Inflammatory macrophage (primary cell): ENCODE data around the gene TXNDC8.
"Not testable (repeated sequence)": the region's sequence is repeated elsewhere in the genome, so short reads cannot be mapped to it uniquely, and the experiment has no call there.

Source experiments
- DNase-seq, 2 donors: peaks; one replicate each; pipeline ENCODE4 v3.0.0-alpha.2; 2020 to 2022

TXNDC8 gene

DNA sequence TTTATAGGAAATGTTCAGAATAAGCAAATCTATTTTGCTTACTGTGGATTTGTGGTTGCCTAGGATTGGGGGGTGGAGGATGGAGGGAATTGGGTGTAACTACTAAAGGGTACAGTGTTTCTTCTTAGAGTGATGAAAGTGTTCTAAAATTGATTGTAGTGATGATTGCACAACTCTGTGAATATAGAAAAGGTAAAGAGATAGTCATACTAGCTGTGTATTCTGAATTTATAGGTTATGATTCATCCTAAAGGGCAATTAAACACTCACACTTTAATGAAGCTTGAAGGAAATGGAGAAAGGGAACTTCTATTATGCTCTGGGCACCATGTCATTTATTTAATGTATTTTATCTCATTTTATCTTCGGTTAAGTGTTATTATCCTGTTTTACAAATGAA lies 9.9 kb downstream of the TXNDC8 start:
- no peak for DNase-seq

DNA sequence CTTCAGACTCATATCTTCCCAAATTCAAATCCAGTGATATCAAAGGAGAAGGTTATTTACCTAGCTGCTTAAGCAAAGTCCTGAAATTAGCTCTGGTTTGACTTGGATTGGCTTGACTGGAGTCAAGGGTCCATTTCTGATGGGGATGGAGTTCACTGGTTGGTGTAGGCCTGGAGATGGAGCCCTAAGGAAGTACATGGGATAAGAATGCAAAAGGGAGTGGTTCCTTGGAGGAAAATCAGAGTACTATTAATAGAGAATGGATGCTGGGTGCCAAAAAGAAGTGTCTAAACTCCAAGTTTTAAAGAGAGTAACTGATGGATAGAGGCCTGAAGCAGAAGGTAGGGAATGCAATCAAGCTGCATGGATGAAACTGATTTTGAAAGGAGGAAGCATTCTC lies 13.8 kb downstream of the TXNDC8 start:
- no peak for DNase-seq

DNA sequence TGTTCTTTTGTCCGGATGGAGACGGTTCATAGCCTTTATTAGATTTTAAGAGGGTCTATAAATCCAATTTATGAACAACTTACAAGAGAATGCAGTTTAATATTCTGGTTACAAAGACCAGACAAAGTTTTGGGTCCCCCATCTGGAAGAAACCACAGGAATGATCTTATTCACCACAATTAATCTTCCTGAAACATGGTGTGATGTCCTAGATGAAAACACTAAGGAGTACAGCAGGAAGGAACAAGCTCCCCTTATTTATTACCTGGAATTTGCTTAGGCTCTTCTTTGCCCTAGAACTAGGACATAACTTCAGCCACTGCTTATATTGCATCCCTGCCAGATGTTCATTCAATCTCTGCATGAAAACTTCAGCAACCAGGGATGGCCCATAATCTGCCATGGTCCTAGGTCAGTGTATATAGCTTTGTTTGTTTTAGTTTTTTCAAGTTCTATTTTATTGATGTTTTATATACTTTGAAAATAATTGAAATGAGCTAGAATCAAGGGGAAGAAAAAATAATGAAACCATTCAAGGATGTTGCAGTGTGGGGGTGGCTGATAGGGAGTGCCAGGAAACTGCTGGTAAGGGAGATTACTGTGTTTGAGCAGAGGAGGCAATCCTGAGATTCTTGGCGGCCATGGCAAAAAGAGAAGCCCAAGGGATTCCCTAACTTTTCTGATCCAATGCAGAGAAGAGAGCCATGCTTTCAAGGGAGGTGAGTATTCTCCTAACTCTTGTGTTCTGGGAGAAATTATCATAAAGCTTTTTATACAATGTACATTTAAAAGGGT lies 16.8 kb downstream of the TXNDC8 start:
- no peak for DNase-seq

DNA sequence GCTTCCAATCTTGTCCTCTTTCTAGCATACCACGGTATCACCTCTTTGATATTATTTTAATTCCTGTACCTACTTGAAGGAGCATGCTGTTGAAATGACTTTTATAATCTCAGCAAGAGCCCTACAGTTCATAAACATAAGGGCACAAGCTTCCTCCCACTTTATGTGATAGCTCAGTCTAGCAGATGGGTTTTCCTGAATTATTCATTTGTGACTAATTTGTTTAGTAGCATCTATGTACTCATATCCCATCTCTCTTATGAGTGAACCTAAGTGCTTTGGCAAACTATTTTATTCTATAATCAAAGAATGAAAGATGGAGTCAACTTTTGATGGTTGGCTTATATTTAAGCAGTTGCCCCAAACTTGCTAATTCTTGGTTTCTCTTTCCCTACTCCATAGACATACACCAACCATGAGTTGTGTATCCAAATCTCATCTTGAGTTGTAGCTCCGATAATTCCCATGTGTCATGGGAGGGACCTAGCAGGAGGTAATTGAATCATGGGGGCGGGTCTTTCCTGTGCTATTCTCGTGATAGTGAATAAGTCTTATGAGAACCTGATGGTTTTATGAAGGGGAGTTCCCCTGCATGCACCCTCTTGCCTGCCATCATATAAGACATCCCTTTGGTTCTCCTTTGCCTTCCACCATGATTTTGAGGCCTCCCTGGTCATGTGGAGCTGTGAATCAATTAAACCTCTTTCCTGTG lies 17.7 kb downstream of the TXNDC8 start:
- no peak for DNase-seq

DNA sequence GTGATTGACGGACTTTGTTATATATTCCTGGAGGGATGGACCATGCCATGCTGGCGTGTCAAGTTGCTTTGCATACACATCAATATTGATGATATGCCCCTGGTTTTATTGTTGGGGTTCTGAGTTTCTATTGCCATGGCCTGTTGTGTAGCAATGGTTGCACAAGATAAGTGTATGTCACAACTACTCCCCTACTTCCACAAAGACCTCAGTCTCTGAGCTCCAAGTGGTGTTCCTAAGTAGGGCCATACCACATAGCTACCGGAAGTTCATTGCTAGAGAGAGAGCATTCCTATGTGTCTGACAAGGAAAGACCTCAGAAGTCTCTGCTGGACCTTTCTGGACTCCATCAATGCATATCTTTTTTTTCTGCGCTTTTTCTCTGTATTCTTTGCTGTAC lies 19.8 kb downstream of the TXNDC8 start:
- DNase-seq = peak; percentile 68 to 70

DNA sequence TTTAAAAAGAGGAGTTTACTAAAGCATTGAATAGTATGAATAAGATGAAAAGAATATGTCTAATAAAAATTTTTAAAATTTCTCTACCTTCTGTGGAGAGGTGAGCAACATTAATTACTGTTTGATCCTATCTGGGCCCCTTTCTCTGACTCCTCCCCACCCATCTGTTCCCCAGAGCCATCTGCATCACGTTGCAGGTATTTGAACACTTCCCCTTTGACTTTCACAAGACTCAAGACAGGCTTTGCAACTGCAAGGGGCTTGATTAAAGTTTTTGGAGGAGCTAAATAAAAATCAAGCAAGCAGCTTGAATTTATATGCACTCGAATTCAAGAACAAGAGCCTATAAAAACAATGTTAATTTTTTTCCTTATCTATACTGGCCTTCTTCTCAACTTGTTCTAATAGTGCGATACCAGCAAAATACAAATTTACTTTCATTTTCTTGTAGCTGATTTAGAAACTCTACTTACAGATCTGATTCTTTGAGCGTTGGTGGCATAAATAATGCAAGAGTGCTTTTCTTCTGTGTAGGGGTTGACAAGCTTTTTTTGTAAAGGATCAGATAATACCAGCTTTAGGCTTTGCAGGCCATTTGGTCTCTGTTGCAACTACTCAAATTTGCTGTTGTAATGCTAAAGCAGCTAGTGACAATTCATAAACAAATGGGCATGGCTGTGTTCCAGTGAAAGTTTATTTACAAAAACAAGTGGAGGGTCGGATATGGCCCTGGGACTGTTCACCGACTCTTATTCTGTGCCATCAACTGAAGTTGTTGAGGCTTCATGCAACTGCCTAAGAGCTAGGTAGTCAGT lies 21.2 kb downstream of the TXNDC8 start:
- peak; percentile 38 to 41 for DNase-seq

DNA sequence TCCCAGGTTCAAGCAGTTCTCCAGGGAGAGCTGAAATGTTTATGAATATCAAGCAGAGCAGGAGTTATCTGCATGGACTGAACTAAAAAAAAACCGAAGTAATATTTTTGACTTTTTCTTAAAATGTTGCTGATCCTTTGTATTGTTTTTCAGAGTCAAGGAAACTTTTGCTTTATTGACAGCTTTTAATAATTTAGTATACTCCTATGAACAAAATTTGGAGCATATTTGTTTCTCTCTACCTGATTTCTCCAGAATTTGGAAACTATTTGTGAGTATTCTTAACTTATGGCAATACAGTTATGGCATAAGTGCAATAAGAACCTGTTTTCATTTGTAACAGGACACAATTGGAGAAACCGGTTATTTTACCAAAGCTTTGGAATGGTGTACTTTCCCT lies 25.7 kb downstream of the TXNDC8 start:
- not testable (repeated sequence) for DNase-seq

DNA sequence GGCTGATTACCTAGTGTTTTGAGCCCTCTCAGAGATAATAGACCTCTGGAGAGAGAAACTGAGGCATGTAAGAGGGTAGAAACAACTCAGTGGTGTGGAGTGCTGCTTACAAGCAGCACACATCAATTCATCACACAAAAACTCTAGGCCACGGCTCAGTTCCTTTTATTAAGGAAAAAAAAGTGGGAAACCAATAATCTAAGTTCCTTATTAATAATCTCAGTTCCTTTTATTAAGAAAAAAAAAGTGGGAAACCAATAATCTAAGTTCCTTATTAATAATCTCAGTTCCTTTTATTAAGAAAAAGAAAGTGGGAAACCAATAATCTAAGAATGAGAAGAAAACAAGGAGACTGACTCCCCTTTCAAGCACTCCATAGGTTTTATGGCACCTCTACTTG lies 28.0 kb downstream of the TXNDC8 start:
- peak; percentile 21 to 33 for DNase-seq

DNA sequence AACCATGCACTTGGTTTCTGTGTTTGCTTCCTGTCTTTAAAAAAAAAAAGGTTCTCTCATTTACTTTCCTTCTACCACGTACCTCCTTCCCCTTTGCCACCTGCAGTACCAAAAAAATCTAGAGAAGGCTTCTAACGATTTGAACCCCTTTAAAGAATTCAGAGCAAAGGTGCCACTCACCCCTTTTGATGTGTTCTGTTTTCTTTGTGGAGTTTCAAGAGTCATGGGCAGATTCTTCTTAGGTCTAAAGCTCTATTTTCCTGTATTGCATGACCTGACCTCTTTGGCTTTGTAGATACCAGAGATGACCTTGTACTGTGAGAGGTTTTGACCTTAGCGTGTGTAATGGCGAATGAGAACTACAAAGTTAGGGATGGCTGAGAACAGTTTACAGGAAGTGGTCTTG lies 29.0 kb downstream of the TXNDC8 start:
- DNase-seq = no peak

DNA sequence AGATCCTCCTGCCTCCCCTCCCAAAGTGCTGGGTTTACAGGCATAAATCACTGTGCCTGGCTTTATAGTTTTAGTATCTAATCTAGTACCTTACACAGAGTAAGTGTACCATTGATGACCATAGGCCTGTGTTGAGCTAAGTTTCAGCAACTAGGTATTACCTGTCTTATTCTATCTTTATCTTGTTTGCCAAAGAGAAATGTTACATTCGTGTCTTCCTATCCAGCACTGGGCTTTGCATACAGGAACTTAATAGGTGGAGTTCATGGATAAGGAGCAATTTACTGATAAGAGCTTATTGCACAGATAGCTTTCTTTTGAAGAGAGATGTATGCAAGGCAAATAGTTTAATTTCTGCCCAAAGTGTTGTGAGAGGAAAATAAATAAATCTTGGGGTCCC lies 30.5 kb downstream of the TXNDC8 start:
- DNase-seq = no peak

DNA sequence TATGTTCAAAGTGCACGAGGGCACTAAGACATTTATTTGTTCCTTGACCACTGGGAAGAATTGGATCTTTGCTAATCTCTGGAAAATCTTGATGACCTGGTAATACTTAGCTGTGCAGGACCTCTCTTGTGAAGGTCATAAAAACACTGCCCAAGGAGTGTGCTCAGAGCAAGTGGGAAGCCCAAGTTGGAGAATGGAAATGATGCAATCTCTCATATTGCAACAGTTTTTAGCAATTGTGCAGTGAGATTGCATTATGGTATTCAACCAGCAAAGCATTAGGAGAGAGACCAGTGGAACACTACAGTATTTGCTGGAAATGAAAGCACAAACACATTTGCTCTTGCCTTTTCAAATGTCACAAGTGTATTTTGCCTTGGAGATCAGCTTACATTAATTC lies 34.5 kb downstream of the TXNDC8 start:
- DNase-seq = peak; percentile 89 to 96

DNA sequence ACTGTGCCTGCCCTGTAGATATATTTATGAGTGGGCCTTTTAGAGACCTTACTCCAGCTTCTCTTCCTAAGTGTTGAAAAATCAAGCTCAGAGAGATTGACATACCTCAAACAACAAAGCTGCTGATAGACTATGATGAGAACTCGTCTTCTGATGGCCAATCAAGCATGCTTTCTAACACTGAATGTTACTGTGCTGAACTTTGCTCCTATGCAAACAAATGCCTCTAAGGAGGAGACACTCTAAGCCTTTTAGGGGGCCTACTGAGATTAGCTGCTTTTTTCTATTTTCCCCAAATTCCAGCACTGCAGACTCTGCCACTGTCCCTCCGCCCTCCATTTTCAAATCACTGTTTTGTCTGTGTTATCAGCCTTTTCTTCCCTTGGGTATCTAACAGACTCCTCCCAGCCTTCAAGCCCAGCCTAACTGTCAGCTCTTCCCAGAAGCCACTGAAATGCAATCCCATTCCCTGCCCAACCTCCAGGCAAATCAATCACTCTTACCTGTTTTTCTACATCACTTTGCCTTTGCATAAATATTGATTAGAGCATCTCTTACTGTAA lies 39.5 kb downstream of the TXNDC8 start:
- DNase-seq = no peak

DNA sequence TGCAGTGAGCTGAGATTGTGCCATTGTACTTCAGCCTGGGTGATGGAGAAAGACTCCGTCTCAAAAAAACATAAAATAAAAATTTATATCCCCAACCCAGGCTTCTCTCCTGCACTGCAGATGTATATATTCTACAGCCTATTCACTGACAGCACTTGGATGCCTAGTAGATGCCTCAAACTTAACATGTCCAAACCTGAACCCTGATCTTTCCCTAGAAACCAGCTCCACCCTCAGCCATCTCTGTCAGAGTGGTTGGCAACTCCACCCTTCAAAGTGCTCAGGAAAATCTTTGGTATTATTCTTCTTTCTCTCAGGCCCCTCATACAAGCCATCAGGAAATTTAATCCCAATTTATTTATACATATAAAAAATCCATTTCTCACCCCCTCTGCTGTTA lies 44.4 kb downstream of the TXNDC8 start:
- no peak for DNase-seq

DNA sequence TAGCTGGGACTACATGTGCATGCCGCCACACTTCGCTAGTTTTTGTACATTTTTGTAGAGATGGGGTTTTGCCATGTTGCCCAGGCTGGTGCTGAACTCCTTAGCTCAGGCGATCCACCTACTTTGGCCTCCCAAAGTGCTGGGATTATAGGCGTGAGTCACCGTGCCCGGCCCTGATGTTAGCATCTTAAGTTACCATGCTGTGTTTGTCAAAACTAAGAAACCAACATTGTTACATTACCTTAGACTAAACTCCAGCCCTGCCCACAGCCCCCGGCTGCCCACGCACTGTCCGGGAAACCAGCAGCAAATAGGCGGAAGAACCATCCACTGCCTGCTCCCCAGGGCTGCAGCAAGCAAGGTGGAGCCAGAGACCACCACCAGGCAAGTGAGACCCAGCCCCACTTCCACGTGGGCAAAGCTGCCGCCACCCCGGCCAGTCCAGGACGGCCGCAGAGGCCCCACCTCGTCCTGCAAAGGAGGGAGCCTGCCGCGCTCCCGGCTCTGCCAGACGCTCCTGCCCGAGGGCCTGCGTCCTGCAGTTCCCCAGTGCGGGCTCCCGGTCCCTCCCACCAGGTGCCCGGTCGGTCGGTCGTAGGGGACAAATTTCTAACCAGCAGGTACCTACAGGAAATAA lies 45.6 kb downstream of the TXNDC8 start:
- no peak for DNase-seq

DNA sequence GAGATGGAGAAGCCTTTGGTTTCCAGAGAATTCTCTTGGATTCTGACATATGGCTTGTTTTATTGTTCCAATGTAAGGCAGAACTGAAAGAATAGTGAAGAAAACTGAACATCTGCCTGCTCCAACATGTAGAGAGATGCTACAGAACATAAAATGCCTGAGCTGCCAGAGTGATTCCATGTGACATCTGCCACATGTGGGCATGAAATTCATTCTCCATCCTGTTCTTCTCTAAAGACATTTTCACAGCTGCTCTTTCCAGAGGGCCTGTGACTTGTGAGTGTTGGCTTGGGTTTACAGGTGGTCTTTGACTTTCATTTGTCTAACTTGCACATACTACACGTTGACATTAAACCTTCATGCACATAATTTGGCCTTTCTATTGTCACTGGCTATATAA lies 47.7 kb downstream of the TXNDC8 start:
- no peak for DNase-seq

DNA sequence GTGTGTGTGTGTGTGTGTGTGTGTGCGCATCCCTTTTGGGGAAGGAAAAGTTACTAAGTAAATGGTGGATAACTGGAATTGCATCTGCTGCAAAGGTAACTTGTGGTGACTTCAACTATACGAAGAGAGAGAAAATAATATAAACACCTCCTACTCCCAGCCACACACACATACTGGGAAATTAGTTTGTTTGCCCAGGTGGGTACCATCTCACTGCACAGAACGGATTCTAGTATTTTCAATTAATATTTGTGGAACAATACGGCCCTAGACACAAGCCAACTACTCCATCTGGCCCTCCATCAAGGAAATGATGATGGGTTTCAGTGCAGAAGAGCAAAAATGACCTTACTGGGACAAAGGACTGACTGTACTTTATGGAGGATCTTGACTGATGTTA lies 49.2 kb downstream of the TXNDC8 start:
- no peak for DNase-seq

DNA sequence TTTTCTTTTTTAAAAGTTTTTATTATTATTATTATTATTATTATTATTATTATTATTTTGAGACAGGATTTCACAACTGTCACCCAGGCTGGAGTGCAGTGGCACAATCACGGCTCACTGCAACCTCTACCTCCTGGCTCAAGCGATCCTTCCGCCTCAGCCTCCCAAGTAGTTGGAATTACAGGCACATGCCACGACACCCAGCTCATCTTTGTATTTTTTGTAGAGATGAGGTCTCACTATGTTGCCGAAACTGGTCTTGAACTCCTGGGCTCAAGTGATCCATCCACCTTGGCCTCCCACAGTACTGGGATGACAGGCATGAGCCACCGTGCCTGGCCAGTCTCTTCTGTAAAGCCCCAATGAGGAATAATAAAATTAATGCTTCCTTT lies 50.4 kb downstream of the TXNDC8 start:
- no peak for DNase-seq

DNA sequence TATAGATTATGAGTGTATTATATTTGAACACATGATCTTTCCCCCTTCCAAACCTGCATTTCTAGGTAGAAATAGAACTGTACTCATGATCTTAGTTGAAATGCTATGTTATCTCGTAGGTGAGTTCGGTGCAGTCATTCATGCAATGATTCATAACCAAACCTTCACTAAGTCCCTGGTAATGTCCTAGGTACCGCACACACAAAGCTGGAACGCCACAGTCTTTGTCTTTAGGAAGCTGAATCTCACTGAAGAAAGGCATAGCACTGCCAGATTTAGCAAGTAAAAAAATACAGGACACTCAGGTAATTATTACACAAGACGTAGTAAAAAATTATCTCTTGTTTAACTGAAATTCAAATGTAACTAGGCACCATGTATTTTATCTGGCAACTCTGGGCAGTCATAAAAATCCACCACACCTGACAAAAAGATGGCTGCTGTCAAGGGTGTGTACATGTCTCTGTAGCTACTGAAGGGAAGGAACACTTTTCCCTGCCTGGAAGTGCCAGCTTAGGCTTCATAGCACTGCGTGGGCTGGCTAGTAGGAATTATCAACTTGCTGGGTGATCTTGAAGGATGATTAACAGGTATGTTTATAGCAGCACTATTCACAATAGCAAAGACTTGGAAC lies 53.3 kb downstream of the TXNDC8 start:
- no peak for DNase-seq

DNA sequence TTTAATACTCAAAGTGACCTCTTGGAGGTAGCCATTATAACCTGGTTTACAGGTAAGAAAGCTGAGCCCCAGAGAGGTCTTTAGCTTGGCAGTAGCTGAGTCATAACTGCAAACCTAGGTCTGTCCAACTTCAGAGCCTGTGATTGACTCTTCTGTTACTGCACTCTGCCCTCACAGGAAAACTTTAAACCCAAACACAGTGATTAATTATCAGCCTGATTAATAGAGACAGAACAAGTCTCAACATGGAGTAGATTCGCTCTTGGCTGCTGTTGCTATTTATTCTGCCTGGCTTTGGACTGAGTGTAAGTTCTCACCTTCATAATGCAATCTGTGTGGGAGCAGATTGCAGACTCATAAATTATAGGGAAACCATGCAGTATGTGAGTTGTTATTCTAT lies 53.9 kb downstream of the TXNDC8 start:
- DNase-seq = no peak

DNA sequence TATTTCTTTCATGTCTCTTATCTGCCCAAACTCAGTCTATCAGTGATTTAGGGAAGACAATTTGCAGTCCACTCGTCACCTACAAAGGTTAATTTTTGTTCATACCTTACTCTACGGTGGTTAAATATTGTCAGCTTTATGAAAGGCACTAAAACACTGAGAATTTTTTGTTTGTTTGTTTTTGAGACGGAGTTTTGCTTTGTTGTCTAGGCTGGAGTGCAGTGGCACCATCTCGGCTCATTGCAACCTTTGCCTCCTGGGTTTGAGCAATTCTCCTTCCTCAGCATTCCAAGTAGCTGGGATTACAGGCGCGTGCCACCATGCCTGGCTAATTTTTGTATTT lies 55.0 kb downstream of the TXNDC8 start:
- DNase-seq = no peak

DNA sequence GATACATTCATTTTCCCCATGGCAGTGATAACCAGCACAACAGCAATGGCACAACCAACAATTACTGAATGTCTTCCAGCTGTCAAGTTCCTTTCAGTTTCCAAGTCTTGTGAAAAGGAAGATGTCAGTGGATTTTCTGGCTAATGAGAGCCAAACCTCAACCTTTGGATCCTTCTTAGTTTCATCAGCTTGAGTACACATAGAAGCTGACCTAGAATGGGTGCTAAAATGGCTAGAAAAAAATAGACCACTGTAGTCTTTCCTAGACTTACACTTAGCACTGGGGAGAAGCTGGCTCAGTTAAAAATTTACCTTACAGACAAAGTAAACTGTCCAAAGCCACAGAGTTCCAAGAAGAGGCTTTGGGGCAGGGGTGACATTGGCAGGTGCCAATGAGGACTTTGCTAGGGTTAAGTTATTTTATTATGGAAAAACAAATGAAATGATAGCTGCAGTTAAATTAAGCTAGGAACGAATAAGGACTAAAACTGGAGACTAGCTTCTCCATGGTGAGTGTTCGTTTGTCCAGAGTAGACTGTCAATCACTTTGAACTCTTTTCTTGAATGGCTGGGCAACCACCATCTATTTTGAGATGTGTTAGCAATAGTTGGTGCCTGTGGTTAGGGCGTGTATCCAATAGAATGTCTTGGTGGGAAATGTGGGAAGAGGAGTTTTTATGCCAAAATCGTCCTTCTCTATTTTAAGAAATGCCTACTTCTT lies 55.5 kb downstream of the TXNDC8 start:
- peak; percentile 75 to 82 for DNase-seq
